Adrenal gland (tissue), 12 donors: Measurements from ENCODE around the gene SWAP70. TPM values are rescaled to one million over a fixed set of nuclear protein-coding genes. Genes with fewer than 3 reads are reported as not detected.

Source experiments
- DNase-seq, 7 donors: peaks; one replicate each; pipeline ENCODE4 v3.0.0-alpha.2; 2019 to 2020
- H3K27ac ChIP-seq, 5 donors: fragments of 200-600 bp; sonication (generic) in 4 of 5; 1 replicate in 3 of 5; 2 replicates in 2 of 5; pipeline versions ENCODE4 v1.5.1 to v1.8.0; 2016 to 2020; ENCODE audit warnings: mild to moderate bottlenecking in 1 of 5
- H3K27me3 ChIP-seq: fragments of 200-600 bp; 2 replicates; pipeline ENCODE4 v1.8.0; 2021
- H3K36me3 ChIP-seq, 2 donors: fragments of 200-600 bp; replicated peaks in 1 of 2; 1 replicate in 1 of 2; 2 replicates in 1 of 2; pipeline versions ENCODE4 v1.5.1 to v1.8.0; 2018 to 2022
- H3K4me1 ChIP-seq, 2 donors: fragments of 200-600 bp; replicated peaks in 1 of 2; 1 replicate in 1 of 2; 2 replicates in 1 of 2; pipeline versions ENCODE4 v1.5.1 to v1.8.0; 2018 to 2021
- H3K4me3 ChIP-seq, 4 donors: fragments of 200-600 bp; sonication (generic) in 3 of 4; one replicate each; pipeline ENCODE4 v1.5.1; 2016 to 2018
- H3K9me3 ChIP-seq, 3 donors: fragments of 200-600 bp; sonication (generic) in 1 of 3; replicated peaks in 1 of 3; 1 replicate in 2 of 3; 2 replicates in 1 of 3; pipeline versions ENCODE4 v1.5.1 to v1.8.0; 2016 to 2021
- CTCF ChIP-seq, 6 experiments: fragments of 450-650 bp in 4 of 6; fragments of 200-600 bp in 2 of 6; sonication (generic) in 1 of 6; IDR thresholded peaks; 1 replicate in 5 of 6; 2 replicates in 1 of 6; pipeline versions ENCODE4 v1.5.1 to v1.8.0; 2016 to 2021; ENCODE audit warnings: antibody characterized with exemption in 6 of 6, mild to moderate bottlenecking in 2 of 6, moderate library complexity in 1 of 6
- POLR2A ChIP-seq, 2 donors: fragments of 450-650 bp; IDR thresholded peaks; one replicate each; pipeline ENCODE4 v1.6.1; 2017; ENCODE audit warnings: antibody characterized with exemption in 2 of 2, mild to moderate bottlenecking in 2 of 2, moderate library complexity in 1 of 2
- WGBS, 4 donors: extraction: QIAGEN DNeasy Blood & Tissue Kit in 2 of 4; methylation state at CpG; one replicate each; pipeline versions ENCODE4 v1.1.5 to v1.1.7; 2013 to 2017; 5-methylcytosine and 5-hydroxymethylcytosine counted together
- intact Hi-C, 2 donors: fragments of 100-400 bp; cut with DNase I; formaldehyde crosslinking; loops; one replicate each; pipeline versions ENCODE4 v1.14.1 to v1.15.0; 2022 to 2023
- polyA plus RNA-seq, 3 donors: library from polyadenylated mRNA; stranded (reverse); fragments of 200-250 nt in 2 of 3; fragments of 350-450 nt in 1 of 3; fragmentation: Illumina TruSeq in 1 of 3; extraction: RNeasy Lipid Tissue Mini Kit (QIAGEN cat#74804) in 1 of 3; gene quantifications; one replicate each; pipeline ENCODE4 v1.2.3, GENCODE V29; 2013 to 2014
- total RNA-seq, 9 donors: library from RNA; depleted of rRNA in 4 of 9; stranded (reverse); fragments of >200 nt in 4 of 9; fragments of 120-200 nt in 1 of 9; fragmentation: NEBNext Ultra II Directional in 1 of 9; extraction: Animal tissue kit (Norgen Biotek cat#: 25700) in 1 of 9; gene quantifications; one replicate each; pipeline versions ENCODE4 v1.1.0 to v1.2.4, GENCODE V29; 2013 to 2023
- donor health status: healthy with polysubstance abuse.
- donor health status: Bipolar disorder and iron deficiency.
- donor health status: DM: yes; HTN: yes; CAD: no.
- donor health status: DM: no; HTN: no; CAD: no.
- donor health status: DM: no; HTN: no; CAD: no.
- donor health status: DM: yes; HTN: yes; CAD: no.

The SWAP70 gene
- total and polyA plus RNA-seq, 12 donors: 6.5 to 23.5 (median 17.0) TPM

- H3K27ac ChIP-seq: peak overlapping the region in 1 of 5 donors; percentile 19
- peaks cover 0 to 18% of the 10 kb centered on the region in 2 donors for H3K36me3 ChIP-seq
- H3K4me1 ChIP-seq: no peaks in the 10 kb centered on the region
- 41 to 72% (median 44%) methylated on average over 3 of the region's 3 CpGs for WGBS, 4 donors
- intact Hi-C loops: no loop called here
- H3K4me3 ChIP-seq: no peak overlapping the region
- peak in 5 of 7 donors; percentile 28 to 50 (median 38) for DNase-seq
- TF ChIP-seq CTCF (IDR thresholded peaks at IDR 0.05) (no peak), POLR2A (IDR thresholded peaks at IDR 0.05) (no peak)
- no peaks in the 10 kb centered on the region for H3K27me3 ChIP-seq
- no peaks in the 10 kb centered on the region for H3K9me3 ChIP-seq
Observed at GRCh38 chr11:9738116-9738515, 74.2 kb downstream of the SWAP70 start.

- Histone ChIP-seq H3K4me3 (no peak overlapping the region), H3K4me1 (no peaks in the 10 kb centered on the region), H3K9me3 (no peaks in the 10 kb centered on the region), H3K27ac (peak overlapping the region in 1 of 5 donors; percentile 19), H3K36me3 (peaks cover 0 to 18% of the 10 kb centered on the region in 2 donors), H3K27me3 (no peaks in the 10 kb centered on the region)
- WGBS, 4 donors: 91 to 100% (median 93%) methylated on average over 1 of the region's 1 CpG
- intact Hi-C loops: no loop called here
- no peak for TF ChIP-seq POLR2A (IDR thresholded peaks at IDR 0.05)
- no peak for TF ChIP-seq CTCF (IDR thresholded peaks at IDR 0.05)
- no peak for DNase-seq
Observed at GRCh38 chr11:9738707-9739106, 74.8 kb downstream of the SWAP70 start.

GRCh38 chr11:9739123-9739900 is 75.4 kb downstream of the SWAP70 start:
- no peaks in the 10 kb centered on the region for H3K9me3 ChIP-seq
- no peaks in the 10 kb centered on the region for H3K4me1 ChIP-seq
- no peak for DNase-seq
- TF ChIP-seq POLR2A (IDR thresholded peaks at IDR 0.05): no peak
- no peak for TF ChIP-seq CTCF (IDR thresholded peaks at IDR 0.05)
- intact Hi-C loops: no loop called here
- peaks cover 0 to 18% of the 10 kb centered on the region in 2 donors for H3K36me3 ChIP-seq
- H3K27ac ChIP-seq: peak overlapping the region in 1 of 5 donors; percentile 19
- H3K27me3 ChIP-seq: no peaks in the 10 kb centered on the region
- H3K4me3 ChIP-seq: no peak overlapping the region
- WGBS, 4 donors: 82 to 84% (median 83%) methylated on average over 4 of the region's 4 CpGs

GRCh38 chr11:9740202-9740883 is 76.5 kb downstream of the SWAP70 start:
- 87 to 93% (median 92%) methylated on average over 12 of the region's 12 CpGs for WGBS, 4 donors
- Histone ChIP-seq H3K27ac (no peak overlapping the region), H3K9me3 (no peaks in the 10 kb centered on the region), H3K4me1 (no peaks in the 10 kb centered on the region), H3K27me3 (no peaks in the 10 kb centered on the region), H3K36me3 (peaks cover 0 to 18% of the 10 kb centered on the region in 2 donors), H3K4me3 (no peak overlapping the region)
- no peak for DNase-seq
- TF ChIP-seq CTCF (IDR thresholded peaks at IDR 0.05): no peak
- TF ChIP-seq POLR2A (IDR thresholded peaks at IDR 0.05): no peak
- intact Hi-C loops: loop anchor here (10.0 kb wide), 1 partner anchor 206 kb away; no protein-coding TSS in a partner anchor
